HAP-1 (cell line): ENCODE results near the gene PLCB1.
A peak's percentile ranks its signal among the peaks of the same experiment; 100 is the strongest.

Source experiments
- DNase-seq, 2 experiments: peaks; one replicate each; pipeline ENCODE4 v3.0.0-alpha.2; 2016 to 2020; ENCODE audit warnings: low spot score in 2 of 2
- H3K27me3 ChIP-seq: fragments of 250-450 bp; sonication (Bioruptor Pico); 2 replicates; pipeline ENCODE4 v1.5.1; 2020; ENCODE audit warnings: low read depth, mild to moderate bottlenecking, moderate library complexity
- H3K36me3 ChIP-seq: fragments of 250-450 bp; sonication (Bioruptor Pico); replicated peaks from 2 replicates; pipeline ENCODE4 v1.5.1; 2020; ENCODE audit warnings: mild to moderate bottlenecking
- H3K4me1 ChIP-seq: fragments of 250-450 bp; sonication (Bioruptor Pico); 2 replicates; pipeline ENCODE4 v1.5.1; 2020; ENCODE audit warnings: mild to moderate bottlenecking
- H3K4me3 ChIP-seq: fragments of 250-450 bp; sonication (Bioruptor Pico); 2 replicates; pipeline ENCODE4 v1.5.1; 2020; ENCODE audit warnings: mild to moderate bottlenecking, moderate library complexity
- H3K9me3 ChIP-seq: fragments of 250-450 bp; sonication (Bioruptor Pico); 2 replicates; pipeline ENCODE4 v1.5.1; 2020; ENCODE audit warnings: mild to moderate bottlenecking, moderate library complexity
- in situ Hi-C: fragments of 300-500 bp; cut with MboI; formaldehyde crosslinking; loops from 3 replicates; pipeline ENCODE4 v1.14.3; 2020; ENCODE audit warnings: low sequenced_read_pairs, inconsistent platforms, mixed read lengths

The PLCB1 gene

DNA sequence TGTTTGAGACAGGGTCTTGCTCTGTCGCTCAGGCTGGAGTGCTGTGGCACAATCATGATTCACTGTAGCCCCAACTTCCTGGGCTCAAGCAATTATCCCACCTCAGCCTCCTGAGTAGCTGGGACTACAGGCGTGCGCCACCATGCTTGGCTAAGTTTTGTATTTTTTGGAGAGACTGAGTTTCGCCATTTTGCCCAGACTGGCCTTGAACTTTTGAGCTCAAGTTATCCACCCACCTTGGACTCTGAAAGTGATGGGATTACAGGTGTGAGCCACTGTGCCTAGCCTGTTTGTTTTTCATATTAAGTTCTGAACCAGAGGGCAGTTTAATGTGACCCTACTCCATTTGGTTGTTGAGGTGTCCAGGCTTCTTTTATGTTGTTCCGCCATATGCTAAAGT lies 194.8 kb downstream of the PLCB1 start:
- Histone ChIP-seq H3K36me3 (no peaks in the 10 kb centered on the region), H3K4me3 (no peak overlapping the region), H3K27me3 (no peaks in the 10 kb centered on the region), H3K9me3 (no peaks in the 10 kb centered on the region), H3K4me1 (peaks cover 4% of the 10 kb centered on the region; the same call in 1 of the 2 replicates)
- DNase-seq = no peak
- in situ Hi-C loops = no loop called here

DNA sequence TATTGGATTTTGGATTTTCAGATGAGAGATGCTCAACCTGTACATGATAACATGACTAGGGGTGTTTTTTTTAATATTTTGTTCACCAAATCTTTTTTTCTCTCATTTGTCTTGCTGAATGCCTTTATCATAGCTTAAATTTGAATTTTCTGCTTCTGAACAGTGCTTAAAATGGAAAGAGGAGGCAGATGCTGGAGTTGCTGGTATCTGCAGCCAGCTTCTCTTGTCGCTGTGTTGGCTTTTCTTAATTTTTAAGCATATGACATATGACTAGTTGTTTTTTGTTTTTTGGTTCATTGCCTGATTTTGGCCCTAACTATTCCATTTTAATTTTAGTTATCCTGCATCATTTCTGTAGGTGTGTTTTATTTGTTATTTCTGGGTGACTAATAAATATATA lies 196.1 kb downstream of the PLCB1 start:
- H3K36me3 ChIP-seq = no peaks in the 10 kb centered on the region

DNA sequence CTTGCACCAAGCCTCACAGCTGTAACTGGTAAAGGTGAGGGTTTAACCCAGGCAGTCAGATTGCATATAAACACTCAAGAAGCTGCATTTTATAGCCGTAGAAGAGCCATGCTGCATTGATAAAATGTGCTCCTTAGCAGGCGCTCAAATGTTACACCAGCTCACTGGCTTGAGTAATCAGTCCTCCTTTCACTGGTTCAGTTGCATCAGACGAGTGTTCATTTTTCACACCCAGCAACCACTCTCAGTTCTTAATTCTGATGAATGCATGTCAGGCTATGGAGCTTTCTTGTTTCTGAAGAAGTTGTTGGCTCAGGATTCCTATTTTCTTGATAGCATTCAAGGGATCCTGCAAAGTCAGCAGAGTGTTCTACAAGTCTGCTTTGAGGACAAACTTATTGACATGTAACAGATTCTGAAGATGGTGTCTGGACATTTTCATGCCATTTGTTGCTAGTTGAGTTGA lies 198.3 kb downstream of the PLCB1 start:
- in situ Hi-C loops = no loop called here
- H3K9me3 ChIP-seq = no peaks in the 10 kb centered on the region
- H3K4me3 ChIP-seq = no peak overlapping the region
- peaks cover 4% of the 10 kb centered on the region; the same call in 1 of the 2 replicates for H3K4me1 ChIP-seq
- H3K36me3 ChIP-seq = no peaks in the 10 kb centered on the region
- DNase-seq = no peak
- H3K27me3 ChIP-seq = no peaks in the 10 kb centered on the region

More for the DNA sequence above, 196.1 kb downstream of the PLCB1 start:
- Histone ChIP-seq H3K4me3 (no peak overlapping the region), H3K27me3 (no peaks in the 10 kb centered on the region), H3K9me3 (no peaks in the 10 kb centered on the region), H3K4me1 (peaks cover 4% of the 10 kb centered on the region; the same call in 1 of the 2 replicates)
- in situ Hi-C loops = no loop called here
- no peak for DNase-seq

GRCh38 chr20:8330785-8331695 lies 199.0 kb downstream of the PLCB1 start:
- H3K27me3 ChIP-seq = no peaks in the 10 kb centered on the region
- no peak for DNase-seq

GRCh38 chr20:8331740-8332412 lies 199.8 kb downstream of the PLCB1 start:
- in situ Hi-C loops = no loop called here
- H3K4me3 ChIP-seq = no peak overlapping the region
- no peaks in the 10 kb centered on the region for H3K36me3 ChIP-seq
- peaks cover 4% of the 10 kb centered on the region; the same call in 1 of the 2 replicates for H3K4me1 ChIP-seq
- DNase-seq = peak in 1 of 2 experiments; percentile 12
- H3K27me3 ChIP-seq = no peaks in the 10 kb centered on the region
- no peaks in the 10 kb centered on the region for H3K9me3 ChIP-seq

More at GRCh38 chr20:8330785-8331695, 199.0 kb downstream of the PLCB1 start:
- peaks cover 4% of the 10 kb centered on the region; the same call in 1 of the 2 replicates for H3K4me1 ChIP-seq
- no peaks in the 10 kb centered on the region for H3K9me3 ChIP-seq
- in situ Hi-C loops = no loop called here
- H3K36me3 ChIP-seq = no peaks in the 10 kb centered on the region
- H3K4me3 ChIP-seq = no peak overlapping the region

- Histone ChIP-seq H3K4me3 (no peak overlapping the region), H3K27me3 (no peaks in the 10 kb centered on the region), H3K36me3 (no peaks in the 10 kb centered on the region), H3K4me1 (peaks cover 4% of the 10 kb centered on the region; the same call in 1 of the 2 replicates), H3K9me3 (no peaks in the 10 kb centered on the region)
- no peak for DNase-seq
- in situ Hi-C loops = no loop called here
Measured at GRCh38 chr20:8334641-8335040, 202.6 kb downstream of the PLCB1 start.

DNA sequence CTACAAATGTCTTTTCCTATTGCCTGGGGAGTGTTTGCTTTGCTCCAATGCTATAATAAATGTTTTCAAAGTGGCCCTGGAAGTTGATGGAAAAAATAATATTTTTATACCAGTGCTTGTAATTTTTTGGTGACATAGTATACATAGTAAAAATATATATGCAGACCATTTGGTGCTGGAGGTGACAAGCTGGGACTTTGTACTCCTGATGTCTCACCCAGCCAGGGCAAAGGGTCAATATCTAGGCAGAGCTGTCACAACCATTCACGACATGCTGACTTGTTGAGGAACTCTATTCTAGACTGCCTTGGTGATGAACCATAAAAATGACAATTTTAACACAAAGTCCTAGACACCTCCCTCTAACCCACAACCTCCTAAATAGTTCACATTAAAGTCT lies 203.0 kb downstream of the PLCB1 start:
- Histone ChIP-seq H3K4me3 (no peak overlapping the region), H3K4me1 (peaks cover 4% of the 10 kb centered on the region; the same call in 1 of the 2 replicates), H3K9me3 (no peaks in the 10 kb centered on the region), H3K36me3 (no peaks in the 10 kb centered on the region), H3K27me3 (no peaks in the 10 kb centered on the region)
- in situ Hi-C loops = no loop called here
- DNase-seq = no peak

GRCh38 chr20:8335495-8336195 lies 203.6 kb downstream of the PLCB1 start:
- H3K9me3 ChIP-seq = no peaks in the 10 kb centered on the region
- H3K27me3 ChIP-seq = no peaks in the 10 kb centered on the region
- in situ Hi-C loops = no loop called here
- no peaks in the 10 kb centered on the region for H3K36me3 ChIP-seq
- peaks cover 4% of the 10 kb centered on the region; the same call in 1 of the 2 replicates for H3K4me1 ChIP-seq
- no peak overlapping the region for H3K4me3 ChIP-seq
- no peak for DNase-seq

DNA sequence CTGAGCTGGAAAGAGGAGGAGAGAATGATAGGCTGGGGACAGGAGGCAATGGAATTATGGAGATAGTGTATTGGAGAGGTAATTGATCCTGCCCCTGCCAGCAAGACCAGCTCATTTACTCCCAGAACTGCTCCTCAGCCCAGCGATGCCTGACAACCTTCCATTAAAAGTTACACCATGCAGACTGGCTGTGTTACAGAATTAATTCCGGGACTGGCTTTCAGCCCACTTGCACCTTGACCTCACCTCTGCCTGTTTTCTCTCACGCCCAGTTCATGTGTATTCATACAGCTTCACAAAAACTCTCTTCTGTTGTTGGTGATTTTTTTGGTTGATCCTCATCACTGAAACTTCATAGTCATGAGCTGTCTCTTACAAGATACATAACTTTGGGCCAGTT lies 207.3 kb downstream of the PLCB1 start:
- in situ Hi-C loops = no loop called here
- no peak overlapping the region for H3K4me3 ChIP-seq
- DNase-seq = no peak
- H3K36me3 ChIP-seq = no peaks in the 10 kb centered on the region
- H3K9me3 ChIP-seq = no peaks in the 10 kb centered on the region
- peaks cover 3% of the 10 kb centered on the region for H3K4me1 ChIP-seq
- no peaks in the 10 kb centered on the region for H3K27me3 ChIP-seq

GRCh38 chr20:8342391-8342790 lies 210.3 kb downstream of the PLCB1 start:
- in situ Hi-C loops = no loop called here
- no peaks in the 10 kb centered on the region for H3K9me3 ChIP-seq
- H3K4me3 ChIP-seq = no peak overlapping the region
- no peaks in the 10 kb centered on the region for H3K36me3 ChIP-seq
- peaks cover 20% of the 10 kb centered on the region for H3K4me1 ChIP-seq
- H3K27me3 ChIP-seq = no peaks in the 10 kb centered on the region
- DNase-seq = no peak

DNA sequence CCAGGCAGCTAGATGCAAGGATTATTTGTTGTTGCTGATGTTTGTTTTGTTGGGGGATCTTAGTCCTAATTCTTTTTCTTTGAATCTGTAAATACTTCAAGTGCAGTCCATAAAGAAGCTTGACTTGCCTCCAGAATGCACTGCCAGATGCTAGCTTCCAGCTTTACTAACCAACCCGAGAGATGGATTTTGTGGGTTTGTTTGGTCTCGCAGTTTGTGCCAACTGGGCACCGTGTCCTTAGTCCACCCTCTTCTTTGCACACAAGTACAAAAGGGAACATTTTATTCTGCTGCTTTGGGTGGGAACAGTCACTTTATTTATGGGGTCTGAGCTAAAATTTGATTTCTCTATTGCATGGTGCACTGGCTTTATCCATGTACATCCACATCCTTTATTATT lies 212.0 kb downstream of the PLCB1 start:
- in situ Hi-C loops = no loop called here
- H3K4me3 ChIP-seq = no peak overlapping the region

GRCh38 chr20:8344631-8345030 lies 212.6 kb downstream of the PLCB1 start:
- no peak overlapping the region for H3K4me3 ChIP-seq
- H3K4me1 ChIP-seq = peaks cover 20% of the 10 kb centered on the region
- no peaks in the 10 kb centered on the region for H3K9me3 ChIP-seq
- in situ Hi-C loops = no loop called here
- no peaks in the 10 kb centered on the region for H3K27me3 ChIP-seq
- no peaks in the 10 kb centered on the region for H3K36me3 ChIP-seq
- DNase-seq = peak; percentile 24 to 76

More for the DNA sequence above, 212.0 kb downstream of the PLCB1 start:
- DNase-seq = no peak
- H3K4me1 ChIP-seq = peaks cover 20% of the 10 kb centered on the region
- no peaks in the 10 kb centered on the region for H3K36me3 ChIP-seq
- no peaks in the 10 kb centered on the region for H3K27me3 ChIP-seq
- H3K9me3 ChIP-seq = no peaks in the 10 kb centered on the region

- no peaks in the 10 kb centered on the region for H3K36me3 ChIP-seq
- no peak overlapping the region for H3K4me3 ChIP-seq
- DNase-seq = no peak
- peaks cover 20% of the 10 kb centered on the region for H3K4me1 ChIP-seq
- H3K27me3 ChIP-seq = no peaks in the 10 kb centered on the region
- in situ Hi-C loops = no loop called here
- no peaks in the 10 kb centered on the region for H3K9me3 ChIP-seq
Measured at GRCh38 chr20:8346700-8347270, 214.7 kb downstream of the PLCB1 start.
